ENCODE results near the gene LGR6. TPM values are rescaled to one million over a fixed set of nuclear protein-coding genes. Genes with fewer than 3 reads are reported as not detected.

LGR6 gene
- polyA plus RNA-seq, 3 donors, result 0.70 to 1.5 (median 1.0) TPM

- DNase-seq (ENCODE audit: extremely low read depth in 1 of 11, low read depth in 9 of 11, low spot score in 4 of 11), result no peak
Observed at GRCh38 chr1:202210385-202210784, 16.8 kb downstream of the LGR6 start.

GRCh38 chr1:202210969-202211368 lies 17.4 kb downstream of the LGR6 start:
- no peak for DNase-seq (ENCODE audit: extremely low read depth in 1 of 11, low read depth in 9 of 11, low spot score in 4 of 11)

GRCh38 chr1:202212787-202213186 lies 19.2 kb downstream of the LGR6 start:
- no peak for DNase-seq (ENCODE audit: extremely low read depth in 1 of 11, low read depth in 9 of 11, low spot score in 4 of 11)

GRCh38 chr1:202213361-202214088 lies 19.9 kb downstream of the LGR6 start:
- DNase-seq (ENCODE audit: extremely low read depth in 1 of 11, low read depth in 9 of 11, low spot score in 4 of 11), result no peak

- peak in 1 of 11 donors; percentile 42 for DNase-seq (ENCODE audit: extremely low read depth in 1 of 11, low read depth in 9 of 11, low spot score in 4 of 11)
Observed at GRCh38 chr1:202214089-202214843, 20.7 kb downstream of the LGR6 start.

- no peak for DNase-seq (ENCODE audit: extremely low read depth in 1 of 11, low read depth in 9 of 11, low spot score in 4 of 11)
Observed at GRCh38 chr1:202215472-202216130, 22.0 kb downstream of the LGR6 start.

- DNase-seq (ENCODE audit: extremely low read depth in 1 of 11, low read depth in 9 of 11, low spot score in 4 of 11), result no peak
Observed at GRCh38 chr1:202216691-202217090, 23.1 kb downstream of the LGR6 start.

GRCh38 chr1:202217516-202217915 lies 23.9 kb downstream of the LGR6 start:
- no peak for DNase-seq (ENCODE audit: extremely low read depth in 1 of 11, low read depth in 9 of 11, low spot score in 4 of 11)

GRCh38 chr1:202217951-202218350 lies 24.4 kb downstream of the LGR6 start:
- no peak for DNase-seq (ENCODE audit: extremely low read depth in 1 of 11, low read depth in 9 of 11, low spot score in 4 of 11)

GRCh38 chr1:202220733-202221132 lies 27.1 kb downstream of the LGR6 start:
- no peak for DNase-seq (ENCODE audit: extremely low read depth in 1 of 11, low read depth in 9 of 11, low spot score in 4 of 11)

GRCh38 chr1:202221911-202222909 lies 28.6 kb downstream of the LGR6 start:
- DNase-seq (ENCODE audit: extremely low read depth in 1 of 11, low read depth in 9 of 11, low spot score in 4 of 11), result no peak

- no peak for DNase-seq (ENCODE audit: extremely low read depth in 1 of 11, low read depth in 9 of 11, low spot score in 4 of 11)
Observed at GRCh38 chr1:202223121-202223860, 29.7 kb downstream of the LGR6 start.

- no peak for DNase-seq (ENCODE audit: extremely low read depth in 1 of 11, low read depth in 9 of 11, low spot score in 4 of 11)
Observed at GRCh38 chr1:202224453-202224852, 30.9 kb downstream of the LGR6 start.

- DNase-seq (ENCODE audit: extremely low read depth in 1 of 11, low read depth in 9 of 11, low spot score in 4 of 11), result no peak
Observed at GRCh38 chr1:202225131-202225530, 31.5 kb downstream of the LGR6 start.

- no peak for DNase-seq (ENCODE audit: extremely low read depth in 1 of 11, low read depth in 9 of 11, low spot score in 4 of 11)
Observed at GRCh38 chr1:202227053-202227672, 33.6 kb downstream of the LGR6 start.

GRCh38 chr1:202227997-202228401 lies 34.4 kb downstream of the LGR6 start:
- DNase-seq (ENCODE audit: extremely low read depth in 1 of 11, low read depth in 9 of 11, low spot score in 4 of 11), result no peak

- DNase-seq (ENCODE audit: extremely low read depth in 1 of 11, low read depth in 9 of 11, low spot score in 4 of 11), result no peak
Observed at GRCh38 chr1:202228484-202229122, 35.0 kb downstream of the LGR6 start.
